Uterus (tissue), 4 donors: ENCODE results near the gene VAV1. TPM values are rescaled to one million over a fixed set of nuclear protein-coding genes. Genes with fewer than 3 reads are reported as not detected.
"Not testable (repeated sequence)": the region's sequence is repeated elsewhere in the genome, so short reads cannot be mapped to it uniquely, and the experiment has no call there.

Experiments
- DNase-seq, 2 donors: peaks; one replicate each; pipeline ENCODE4 v3.0.0-alpha.2; 2019 to 2020
- H3K27ac ChIP-seq, 2 donors: fragments of 200-600 bp; sonication (generic); 1 replicate in 1 of 2; 2 replicates in 1 of 2; pipeline ENCODE4 v1.5.1; 2016 to 2018
- H3K27me3 ChIP-seq, 2 donors: fragments of 200-600 bp; sonication (generic); one replicate each; pipeline ENCODE4 v1.5.1; 2018 to 2019; ENCODE audit warnings: control low read depth in 1 of 2
- H3K36me3 ChIP-seq, 2 donors: fragments of 200-600 bp; sonication (generic); one replicate each; pipeline ENCODE4 v1.5.1; 2019; ENCODE audit warnings: control low read depth in 1 of 2
- H3K4me1 ChIP-seq, 2 donors: fragments of 200-600 bp; sonication (generic); one replicate each; pipeline ENCODE4 v1.5.1; 2018 to 2019; ENCODE audit warnings: control low read depth in 1 of 2
- H3K4me3 ChIP-seq, 2 donors: fragments of 200-600 bp; sonication (generic); 1 replicate in 1 of 2; 2 replicates in 1 of 2; pipeline ENCODE4 v1.5.1; 2018 to 2019; ENCODE audit warnings: mild to moderate bottlenecking in 1 of 2
- H3K9me3 ChIP-seq, 2 donors: fragments of 200-600 bp; sonication (generic); one replicate each; pipeline ENCODE4 v1.5.1; 2019; ENCODE audit warnings: control low read depth in 1 of 2
- CTCF ChIP-seq, 4 experiments: fragments of 200-600 bp in 2 of 4; fragments of 450-650 bp in 2 of 4; sonication (generic) in 2 of 4; IDR thresholded peaks; one replicate each; pipeline ENCODE4 v1.5.1; 2016 to 2019; ENCODE audit warnings: antibody characterized with exemption in 4 of 4, mild to moderate bottlenecking in 2 of 4, moderate library complexity in 1 of 4
- POLR2A ChIP-seq, 2 donors: fragments of 450-650 bp; IDR thresholded peaks; one replicate each; pipeline ENCODE4 v1.6.1; 2016; ENCODE audit warnings: antibody characterized with exemption in 2 of 2, mild to moderate bottlenecking in 1 of 2, moderate library complexity in 1 of 2
- intact Hi-C: fragments of 100-400 bp; cut with DNase I; formaldehyde crosslinking; loops from one replicate; pipeline ENCODE4 v1.15.1; 2023; ENCODE audit warnings: low total_unique reads
- total RNA-seq, 4 donors: library from RNA; depleted of rRNA in 3 of 4; stranded (reverse); fragments of >200 nt in 3 of 4; gene quantifications; one replicate each; pipeline versions ENCODE4 v1.1.0 to v1.2.4, GENCODE V29; 2014 to 2023
- donor health status: DM: yes; HTN: yes; CAD: no.

VAV1 gene
- total RNA-seq, 4 donors from 2014 or later, result 0.29 to 7.9 (median 4.6) TPM

- no peaks in the 10 kb centered on the region for H3K4me1 ChIP-seq
- no peak overlapping the region for H3K27ac ChIP-seq
- no peaks in the 10 kb centered on the region for H3K36me3 ChIP-seq
- no peak overlapping the region for H3K4me3 ChIP-seq
- no peaks in the 10 kb centered on the region for H3K27me3 ChIP-seq
- intact Hi-C loops, result no loop called here
- no peaks in the 10 kb centered on the region for H3K9me3 ChIP-seq
- TF ChIP-seq POLR2A (IDR thresholded peaks at IDR 0.05), result no peak
- no peak for TF ChIP-seq CTCF (IDR thresholded peaks at IDR 0.05)
- no peak for DNase-seq
Observed at GRCh38 chr19:6773323-6773931, 919 bp downstream of the VAV1 start.

DNA sequence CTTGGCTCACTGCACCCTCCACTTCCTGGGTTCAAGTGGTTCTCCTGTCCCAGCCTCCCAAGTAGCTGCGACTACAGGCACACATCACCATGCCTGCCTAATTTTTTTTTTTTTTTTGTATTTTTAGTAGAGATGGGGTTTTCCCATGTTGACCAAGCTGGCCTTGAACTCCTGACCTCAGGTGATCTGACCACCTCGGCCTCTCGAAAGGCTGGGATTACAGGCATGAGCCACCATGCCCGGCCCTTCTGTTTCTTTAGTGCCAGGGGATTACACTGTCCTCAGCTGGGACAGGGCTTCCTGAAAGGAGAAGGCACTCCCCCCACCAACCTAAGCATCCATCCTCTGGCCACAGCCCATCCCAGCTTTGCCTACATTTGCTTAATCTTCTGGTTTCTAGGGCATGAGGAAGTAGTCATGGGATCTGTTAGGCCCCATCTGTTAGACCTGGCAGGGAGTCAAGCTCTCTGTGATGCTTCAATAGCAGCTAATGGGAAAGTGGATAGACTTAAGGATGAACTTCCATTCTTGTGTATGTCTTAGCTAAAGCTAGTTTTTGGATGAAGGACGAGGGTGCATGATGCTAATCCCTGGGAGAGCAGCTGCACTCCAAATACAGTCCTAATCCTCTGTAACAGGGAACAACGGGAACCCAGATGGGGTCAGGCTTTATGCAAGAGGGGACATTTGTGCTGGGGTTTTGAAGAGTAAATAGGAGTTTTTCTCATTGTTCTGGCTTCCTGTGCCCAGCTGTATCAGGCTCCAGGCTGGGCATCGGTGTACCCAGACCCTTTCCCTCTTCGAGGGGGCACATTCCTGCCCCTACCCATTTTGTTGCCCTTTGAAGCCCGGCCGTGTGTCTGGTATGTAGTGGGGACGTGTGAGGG lies 2.6 kb downstream of the VAV1 start:
- Histone ChIP-seq H3K4me3 (no peak overlapping the region), H3K36me3 (no peaks in the 10 kb centered on the region), H3K27me3 (no peaks in the 10 kb centered on the region), H3K27ac (no peak overlapping the region), H3K9me3 (no peaks in the 10 kb centered on the region), H3K4me1 (no peaks in the 10 kb centered on the region)
- no peak for DNase-seq
- intact Hi-C loops, result no loop called here
- TF ChIP-seq CTCF (IDR thresholded peaks at IDR 0.05) (no peak), POLR2A (IDR thresholded peaks at IDR 0.05) (no peak)

DNA sequence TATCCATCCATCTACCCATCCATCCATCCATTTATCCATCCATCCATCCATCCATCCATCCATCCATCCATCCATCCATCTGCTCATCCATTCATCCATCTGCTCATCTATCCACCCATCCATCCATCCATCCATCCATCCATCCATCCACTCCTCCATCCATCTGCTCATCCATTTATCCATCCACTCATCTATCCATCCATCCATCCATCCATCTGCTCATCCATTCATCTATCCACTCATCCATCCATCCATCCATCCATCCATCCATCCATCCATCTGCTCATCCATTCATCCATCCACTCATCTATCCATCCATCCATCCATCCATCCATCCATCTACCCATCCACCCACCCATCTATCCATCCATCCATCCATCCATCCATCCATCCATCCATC lies 3.5 kb downstream of the VAV1 start:
- H3K4me3 ChIP-seq, H3K9me3 ChIP-seq, H3K36me3 ChIP-seq, intact Hi-C loops, DNase-seq, H3K27ac ChIP-seq, H3K4me1 ChIP-seq, H3K27me3 ChIP-seq: not testable (repeated sequence)

- no peak for DNase-seq
- Histone ChIP-seq H3K4me1 (no peaks in the 10 kb centered on the region), H3K9me3 (no peaks in the 10 kb centered on the region), H3K36me3 (no peaks in the 10 kb centered on the region), H3K27ac (no peak overlapping the region), H3K4me3 (no peak overlapping the region), H3K27me3 (no peaks in the 10 kb centered on the region)
- no peak for TF ChIP-seq POLR2A (IDR thresholded peaks at IDR 0.05)
- TF ChIP-seq CTCF (IDR thresholded peaks at IDR 0.05), result no peak
- intact Hi-C loops, result no loop called here
Observed at GRCh38 chr19:6776999-6777398, 4.5 kb downstream of the VAV1 start.

DNA sequence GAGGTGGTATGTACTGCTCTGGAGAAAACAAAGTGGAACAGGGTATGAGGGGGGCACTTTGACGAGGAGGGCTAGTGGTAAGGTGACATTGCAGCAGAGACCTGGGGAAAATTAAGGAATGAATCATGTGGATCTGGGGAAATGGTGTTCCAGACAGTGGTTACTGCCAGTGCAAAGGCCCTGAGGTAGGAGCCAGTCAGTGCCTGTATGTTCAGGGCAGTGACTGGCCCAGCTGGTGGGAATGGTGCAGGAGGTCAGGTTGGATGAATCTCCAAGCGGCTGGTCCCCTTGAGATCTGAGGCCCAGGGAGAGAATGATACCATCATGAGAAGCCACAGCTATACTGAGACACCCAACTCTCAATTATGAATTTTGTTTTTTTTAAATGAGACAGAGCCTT lies 4.9 kb downstream of the VAV1 start:
- Histone ChIP-seq H3K4me3 (no peak overlapping the region), H3K27ac (no peak overlapping the region), H3K9me3 (no peaks in the 10 kb centered on the region), H3K36me3 (no peaks in the 10 kb centered on the region), H3K4me1 (no peaks in the 10 kb centered on the region), H3K27me3 (no peaks in the 10 kb centered on the region)
- intact Hi-C loops, result no loop called here
- no peak for TF ChIP-seq CTCF (IDR thresholded peaks at IDR 0.05)
- TF ChIP-seq POLR2A (IDR thresholded peaks at IDR 0.05), result no peak
- DNase-seq, result no peak
